H9 (cell line): ENCODE data around the gene BUD13. TPM values are rescaled to one million over a fixed set of nuclear protein-coding genes. Genes with fewer than 3 reads are reported as not detected.
A peak's percentile ranks its signal among the peaks of the same experiment; 100 is the strongest.

Source experiments
- DNase-seq: peaks from one replicate; pipeline ENCODE4 v3.0.0-alpha.2; 2017
- H2AFZ ChIP-seq: one replicate; pipeline ENCODE4 v1.6.1; 2013; ENCODE audit warnings: mild to moderate bottlenecking, low read length, control low read depth, moderate library complexity
- H2AK5ac ChIP-seq: 2 replicates; pipeline ENCODE4 v1.6.1; 2013; ENCODE audit warnings: low read length, control low read depth, mixed read lengths; ENCODE audit not compliant: insufficient read length
- H2BK120ac ChIP-seq: one replicate; pipeline ENCODE4 v1.6.1; 2013; ENCODE audit warnings: low read depth, mild to moderate bottlenecking, low read length, control low read depth, inconsistent platforms; ENCODE audit not compliant: poor library complexity, severe bottlenecking
- H2BK12ac ChIP-seq: 2 replicates; pipeline ENCODE4 v1.6.1; 2013; ENCODE audit warnings: low read length, control low read depth, mixed read lengths, low read depth; ENCODE audit not compliant: insufficient read length
- H2BK15ac ChIP-seq: 2 replicates; pipeline ENCODE4 v1.6.1; 2013; ENCODE audit warnings: low read depth, low read length, control low read depth
- H2BK20ac ChIP-seq: one replicate; pipeline ENCODE4 v1.6.1; 2013; ENCODE audit warnings: low read depth, mild to moderate bottlenecking, low read length, control low read depth, inconsistent platforms; ENCODE audit not compliant: poor library complexity, severe bottlenecking
- H2BK5ac ChIP-seq: 2 replicates; pipeline ENCODE4 v1.6.1; 2013; ENCODE audit warnings: low read length, control low read depth, mixed read lengths; ENCODE audit not compliant: insufficient read length
- H3K14ac ChIP-seq: 2 replicates; pipeline ENCODE4 v1.6.1; 2013; ENCODE audit warnings: low read length, control low read depth; ENCODE audit not compliant: insufficient read depth
- H3K18ac ChIP-seq: 2 replicates; pipeline ENCODE4 v1.6.1; 2013; ENCODE audit warnings: low read depth, mild to moderate bottlenecking, mixed read lengths, low read length, control low read depth; ENCODE audit not compliant: insufficient read length
- H3K23ac ChIP-seq: 2 replicates; pipeline ENCODE4 v1.6.1; 2013; ENCODE audit warnings: low read length, control low read depth, mixed read lengths, low read depth; ENCODE audit not compliant: insufficient read length
- H3K23me2 ChIP-seq: 2 replicates; pipeline ENCODE4 v1.6.1; 2013; ENCODE audit warnings: low read depth, mild to moderate bottlenecking, mixed read lengths, low read length, control low read depth; ENCODE audit not compliant: insufficient read length, poor library complexity, severe bottlenecking
- H3K27ac ChIP-seq: 2 replicates; pipeline ENCODE4 v1.5.1; 2013; ENCODE audit warnings: low read length, control low read depth, mixed read lengths, low read depth; ENCODE audit not compliant: insufficient read length
- H3K27me3 ChIP-seq: 2 replicates; pipeline ENCODE4 v1.6.1; 2013; ENCODE audit warnings: low read length, control low read depth, inconsistent platforms; ENCODE audit not compliant: insufficient read depth
- H3K4ac ChIP-seq: 2 replicates; pipeline ENCODE4 v1.6.1; 2013; ENCODE audit warnings: low read depth, mild to moderate bottlenecking, control low read depth, inconsistent platforms, low read length, moderate library complexity
- H3K4me1 ChIP-seq: 2 replicates; pipeline ENCODE4 v1.6.1; 2013; ENCODE audit warnings: low read length, control low read depth, inconsistent platforms; ENCODE audit not compliant: insufficient read depth
- H3K4me2 ChIP-seq: 2 replicates; pipeline ENCODE4 v1.6.1; 2013; ENCODE audit warnings: low read length, control low read depth, mixed read lengths; ENCODE audit not compliant: insufficient read length, insufficient read depth
- H3K56ac ChIP-seq: 2 replicates; pipeline ENCODE4 v1.6.1; 2013; ENCODE audit warnings: low read depth, mild to moderate bottlenecking, mixed read lengths, low read length, control low read depth; ENCODE audit not compliant: insufficient read length
- H3K79me1 ChIP-seq: 2 replicates; pipeline ENCODE4 v1.6.1; 2013; ENCODE audit warnings: low read depth, mild to moderate bottlenecking, moderate library complexity, low read length, control low read depth, inconsistent platforms; ENCODE audit not compliant: insufficient read depth, poor library complexity, severe bottlenecking
- H3K79me2 ChIP-seq: 2 replicates; pipeline ENCODE4 v1.6.1; 2013; ENCODE audit warnings: low read length, control low read depth, inconsistent platforms; ENCODE audit not compliant: insufficient read depth
- H3K9ac ChIP-seq: 2 replicates; pipeline ENCODE4 v1.6.1; 2013; ENCODE audit warnings: low read length, control low read depth, mixed read lengths; ENCODE audit not compliant: insufficient read length; ENCODE audit errors: extremely low read depth
- H3K9me3 ChIP-seq: one replicate; pipeline ENCODE4 v1.6.1; 2013; ENCODE audit warnings: low read depth, low read length, inconsistent platforms; ENCODE audit not compliant: control insufficient read depth
- H3T11ph ChIP-seq: one replicate; pipeline ENCODE4 v1.6.1; 2013; ENCODE audit warnings: mild to moderate bottlenecking, low read length, control low read depth, inconsistent platforms
- H4K20me1 ChIP-seq: one replicate; pipeline ENCODE4 v1.6.1; 2013; ENCODE audit not compliant: control insufficient read depth, insufficient read length, insufficient read depth
- H4K5ac ChIP-seq: 2 replicates; pipeline ENCODE4 v1.6.1; 2013; ENCODE audit warnings: low read depth, mild to moderate bottlenecking, mixed read lengths, low read length, control low read depth; ENCODE audit not compliant: insufficient read length
- H4K8ac ChIP-seq: replicated peaks from 2 replicates; pipeline ENCODE4 v1.6.1; 2013; ENCODE audit warnings: low read length, control low read depth, mixed read lengths, low read depth; ENCODE audit not compliant: insufficient read length
- H4K91ac ChIP-seq: 2 replicates; pipeline ENCODE4 v1.6.1; 2013; ENCODE audit warnings: low read depth, mild to moderate bottlenecking, moderate library complexity, mixed read lengths, low read length, control low read depth; ENCODE audit not compliant: insufficient read length
- H3K27ac Mint-ChIP-seq, 3 experiments: 2 replicates in 2 of 3; 3 replicates in 1 of 3; pipeline ENCODE4 v1.8.0; 2020 to 2021; ENCODE audit warnings: mixed read lengths in 3 of 3, mild to moderate bottlenecking in 1 of 3, moderate library complexity in 1 of 3
- H3K27me3 Mint-ChIP-seq: 2 replicates; pipeline ENCODE4 v1.8.0; 2021; ENCODE audit warnings: low read depth, mild to moderate bottlenecking, moderate library complexity, mixed read lengths
- H3K36me3 Mint-ChIP-seq, 3 experiments: 2 replicates in 2 of 3; 3 replicates in 1 of 3; pipeline ENCODE4 v1.8.0; 2020 to 2021; ENCODE audit warnings: low read depth in 3 of 3, mixed read lengths in 3 of 3; ENCODE audit not compliant: insufficient read depth in 1 of 3
- H3K4me1 Mint-ChIP-seq, 2 experiments: 2 replicates each; pipeline ENCODE4 v1.8.0; 2020; ENCODE audit warnings: mixed read lengths in 2 of 2
- H3K4me3 Mint-ChIP-seq, 2 experiments: 2 replicates in 1 of 2; 3 replicates in 1 of 2; pipeline ENCODE4 v1.8.0; 2020 to 2021; ENCODE audit warnings: mild to moderate bottlenecking in 2 of 2, mixed read lengths in 2 of 2, moderate library complexity in 1 of 2
- H3K9me3 Mint-ChIP-seq, 2 experiments: 2 replicates in 1 of 2; 3 replicates in 1 of 2; pipeline ENCODE4 v1.8.0; 2020; ENCODE audit warnings: mild to moderate bottlenecking in 2 of 2, mixed read lengths in 2 of 2, moderate library complexity in 1 of 2
- WGBS: extraction: QIAGEN DNeasy Blood & Tissue Kit; methylation state at CpG from one replicate; pipeline ENCODE4 v1.1.7; 2013; ENCODE audit warnings: missing lambda C conversion rate, low lambda C conversion rate, mixed read lengths; ENCODE audit not compliant: insufficient read length; ENCODE audit errors: extremely low coverage; 5-methylcytosine and 5-hydroxymethylcytosine counted together
- total RNA-seq: library from RNA; stranded (reverse); gene quantifications from 2 replicates; pipeline ENCODE4 v1.2.1, GENCODE V29; 2021
- TF ChIP-seq, protein P1 (sequence below): fragments of 200-600 bp; sonication (generic); conservative IDR thresholded peaks from 3 replicates; pipeline ENCODE4 v1.8.0; 2021; ENCODE audit warnings: antibody characterized with exemption, mild to moderate bottlenecking

The BUD13 gene
- total RNA-seq, 1 experiment from 2014 or later = 30.0 TPM

DNA sequence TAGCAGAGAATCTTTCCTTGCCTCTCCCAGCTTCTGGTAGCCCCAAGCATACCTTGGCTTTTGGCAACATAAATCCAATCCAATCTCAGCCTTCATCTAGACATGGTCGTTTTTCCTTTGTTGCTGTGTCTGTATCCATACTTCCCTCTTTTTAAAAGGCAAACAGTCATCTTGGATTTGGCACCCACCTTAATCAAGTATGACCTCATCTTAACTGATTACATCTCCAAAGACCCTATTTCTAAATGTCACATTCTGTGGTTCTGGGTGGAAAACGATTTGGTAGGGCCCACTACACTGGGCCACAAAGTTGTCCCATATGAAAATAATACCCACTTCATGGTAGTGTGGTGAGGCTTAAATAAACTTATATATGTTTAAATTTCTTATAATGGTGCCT is 852 bp downstream of the BUD13 start:
- Histone ChIP-seq H3K79me2 (peaks cover 11% of the 10 kb centered on the region; the same call in 1 of the 2 replicates), H3K14ac (no peak overlapping the region), H4K8ac (no peak overlapping the region), H2BK12ac (no peak overlapping the region), H3K9ac (peak overlapping the region; percentile 95), H3K23me2 (peaks cover 12% of the 10 kb centered on the region), H2AFZ (no peak overlapping the region), H4K5ac (no peak overlapping the region), H2BK5ac (no peak overlapping the region), H4K20me1 (no peaks in the 10 kb centered on the region), H3K79me1 (peaks cover 7% of the 10 kb centered on the region), H3K27me3 (no peaks in the 10 kb centered on the region), H3K23ac (no peak overlapping the region), H3K18ac (no peak overlapping the region), H2AK5ac (no peak overlapping the region), H2BK15ac (no peak overlapping the region), H3K27ac (peak overlapping the region; percentile 61), H4K91ac (no peak overlapping the region), H2BK120ac (no peak overlapping the region), H3K4me2 (peak overlapping the region; percentile 100), H3K4me1 (peaks cover 4% of the 10 kb centered on the region; the same call in 1 of the 2 replicates), H3K4ac (no peak overlapping the region), H3T11ph (no peak overlapping the region), H2BK20ac (no peak overlapping the region), H3K9me3 (no peaks in the 10 kb centered on the region), H3K56ac (no peak overlapping the region)
- Mint-ChIP-seq H3K4me1 (peaks cover 21 to 22% of the 10 kb centered on the region in 2 experiments), H3K27me3 (no peaks in the 10 kb centered on the region), H3K4me3 (peak overlapping the region; percentile 95 to 97), H3K27ac (peak overlapping the region in 2 of 3 experiments; percentile 2 to 96; a peak in 2 of 7 replicates), H3K9me3 (no peaks in the 10 kb centered on the region), H3K36me3 (peaks cover 5 to 41% (median 27%) of the 10 kb centered on the region in 3 experiments; a peak in 6 of 7 replicates)
- no CpG with 5 or more reads among the region's 2 CpGs for WGBS
- DNase-seq = no peak
- TF ChIP-seq, protein P1, sequence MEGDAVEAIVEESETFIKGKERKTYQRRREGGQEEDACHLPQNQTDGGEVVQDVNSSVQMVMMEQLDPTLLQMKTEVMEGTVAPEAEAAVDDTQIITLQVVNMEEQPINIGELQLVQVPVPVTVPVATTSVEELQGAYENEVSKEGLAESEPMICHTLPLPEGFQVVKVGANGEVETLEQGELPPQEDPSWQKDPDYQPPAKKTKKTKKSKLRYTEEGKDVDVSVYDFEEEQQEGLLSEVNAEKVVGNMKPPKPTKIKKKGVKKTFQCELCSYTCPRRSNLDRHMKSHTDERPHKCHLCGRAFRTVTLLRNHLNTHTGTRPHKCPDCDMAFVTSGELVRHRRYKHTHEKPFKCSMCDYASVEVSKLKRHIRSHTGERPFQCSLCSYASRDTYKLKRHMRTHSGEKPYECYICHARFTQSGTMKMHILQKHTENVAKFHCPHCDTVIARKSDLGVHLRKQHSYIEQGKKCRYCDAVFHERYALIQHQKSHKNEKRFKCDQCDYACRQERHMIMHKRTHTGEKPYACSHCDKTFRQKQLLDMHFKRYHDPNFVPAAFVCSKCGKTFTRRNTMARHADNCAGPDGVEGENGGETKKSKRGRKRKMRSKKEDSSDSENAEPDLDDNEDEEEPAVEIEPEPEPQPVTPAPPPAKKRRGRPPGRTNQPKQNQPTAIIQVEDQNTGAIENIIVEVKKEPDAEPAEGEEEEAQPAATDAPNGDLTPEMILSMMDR = no peak
